Ovary (tissue), 10 donors: ENCODE data around the gene SEC24A. TPM values are rescaled to one million over a fixed set of nuclear protein-coding genes. Genes with fewer than 3 reads are reported as not detected.
"Not testable (repeated sequence)": the region's sequence is repeated elsewhere in the genome, so short reads cannot be mapped to it uniquely, and the experiment has no call there.

Experiments
- DNase-seq, 5 donors: peaks; one replicate each; pipeline ENCODE4 v3.0.0-alpha.2; 2019 to 2020
- H3K27ac ChIP-seq, 2 donors: fragments of 200-600 bp; one replicate each; pipeline versions ENCODE4 v1.5.1 to v1.8.0; 2019 to 2022
- H3K27me3 ChIP-seq: fragments of 200-600 bp; one replicate; pipeline ENCODE4 v1.8.0; 2022
- H3K36me3 ChIP-seq: fragments of 200-600 bp; sonication (generic); one replicate; pipeline ENCODE4 v1.5.1; 2019
- H3K4me1 ChIP-seq: one replicate; pipeline ENCODE4 v1.8.1; 2013; ENCODE audit warnings: mild to moderate bottlenecking, moderate library complexity; ENCODE audit not compliant: insufficient read depth
- H3K4me3 ChIP-seq: fragments of 200-600 bp; sonication (generic); one replicate; pipeline ENCODE4 v1.5.1; 2017
- H3K9me3 ChIP-seq, 2 donors: fragments of 200-600 bp in 1 of 2; sonication (generic) in 1 of 2; one replicate each; pipeline versions ENCODE4 v1.5.1 to v1.8.1; 2013 to 2019; ENCODE audit warnings: mild to moderate bottlenecking in 1 of 2, moderate library complexity in 1 of 2
- CTCF ChIP-seq, 3 donors: fragments of 450-650 bp in 2 of 3; fragments of 200-600 bp in 1 of 3; IDR thresholded peaks; one replicate each; pipeline versions ENCODE4 v1.5.1 to v1.8.0; 2016 to 2022; ENCODE audit warnings: antibody characterized with exemption in 3 of 3, mild to moderate bottlenecking in 1 of 3
- EP300 ChIP-seq: sonication (generic); formaldehyde crosslinking; IDR thresholded peaks from one replicate; pipeline ENCODE4 v1.6.1; 2017; ENCODE audit warnings: antibody characterized with exemption
- POLR2A ChIP-seq: fragments of 450-650 bp; IDR thresholded peaks from one replicate; pipeline ENCODE4 v1.6.1; 2017; ENCODE audit warnings: antibody characterized with exemption, mild to moderate bottlenecking, moderate library complexity
- WGBS, 3 donors: extraction: QIAGEN DNeasy Blood & Tissue Kit in 1 of 3; methylation state at CpG; one replicate each; pipeline versions ENCODE4 v1.1.5 to v1.1.7; 2013 to 2017; 5-methylcytosine and 5-hydroxymethylcytosine counted together
- intact Hi-C, 4 donors: fragments of 100-400 bp; cut with DNase I; formaldehyde crosslinking; loops; one replicate each; pipeline versions ENCODE4 v1.11.0 to v1.15.1; 2022 to 2023
- long read RNA-seq, 3 donors: library from polyadenylated mRNA in 2 of 3; unstranded in 2 of 3; transcript quantifications; one replicate each; pipeline ENCODE4 v2.0.0 and lab custom pipeline, GENCODE V29; 2021 to 2026
- polyA plus RNA-seq, 2 donors: library from polyadenylated mRNA; stranded (reverse); fragments of 200-250 nt in 1 of 2; fragments of 350-450 nt in 1 of 2; fragmentation: Illumina TruSeq in 1 of 2; extraction: RNeasy Lipid Tissue Mini Kit (QIAGEN cat#74804) in 1 of 2; gene quantifications; one replicate each; pipeline ENCODE4 v1.2.3, GENCODE V29; 2013 to 2014
- total RNA-seq, 7 donors: library from RNA; depleted of rRNA in 2 of 7; stranded (reverse); fragments of >200 nt in 2 of 7; fragmentation: NEBNext Ultra II Directional in 3 of 7; extraction: Animal tissue kit (Norgen Biotek cat#: 25700) in 3 of 7; gene quantifications; one replicate each; pipeline versions ENCODE4 v1.1.0 to v1.2.4, GENCODE V29; 2016 to 2023
- donor health status: DM: no; HTN: no; CAD: no; lungs with moderate emphysema.
- donor health status: DM: no; HTN: no; CAD: no.
- donor health status: Bipolar disorder and iron deficiency.
- donor health status: DM: yes; HTN: yes; CAD: no.
- donor health status: DM: no; HTN: no; CAD: no.
- donor health status: DM: yes; HTN: yes; CAD: no.

SEC24A gene
- total RNA-seq, result 10 to 100 TPM; 11.2 to 22.3 (median 17.5) TPM
- 10 to 100 TPM in 1 of 2 donors, 1 to 10 TPM in 1; 5.0 to 11.6 TPM for polyA plus RNA-seq
- long read RNA-seq, donor 1, partial matches to known transcripts, result 0 of 1 reads
- long read RNA-seq, donor 1, other reads (novel, unspliced or antisense), result 1 of 1 reads
- long read RNA-seq, donor 2, full-length matches to known transcripts, result 2 of 2 reads
- long read RNA-seq, donor 2, partial matches to known transcripts, result 0 of 2 reads
- long read RNA-seq, donor 2, other reads (novel, unspliced or antisense), result 0 of 2 reads
- long read RNA-seq, donor 3, full-length matches to known transcripts, result 8 of 18 reads
- long read RNA-seq, donor 3, partial matches to known transcripts, result 5 of 18 reads
- long read RNA-seq, donor 3, other reads (novel, unspliced or antisense), result 5 of 18 reads

- peak; percentile 80 to 89 (median 85) for DNase-seq
- Histone ChIP-seq H3K4me3 (peak within 1 kb of the TSS; percentile 61), H3K27ac (peak within 1 kb of the TSS; percentile 75 to 86), H3K4me1 (peaks cover 3% of the 10 kb centered on the region), H3K9me3 (no peaks in the 10 kb centered on the region), H3K36me3 (no peaks in the 10 kb centered on the region), H3K27me3 (no peaks in the 10 kb centered on the region)
- TF ChIP-seq POLR2A (peak; percentile 63), CTCF (IDR thresholded peaks at IDR 0.05) (no peak), EP300 (peak; percentile 63)
- intact Hi-C loops, result no loop called here
- 0 to 1% (median 0%) methylated on average over 53 to 69 of the region's 69 CpGs for WGBS, 3 donors
These were observed at the start of gene SEC24A for GRCh38 chr5:134648425-134649162. SEC24A (plus strand) TSS chr5:134648785; CDS start chr5:134649077, 292 bp downstream.

GRCh38 chr5:134599820-134600219 is 48.8 kb upstream of the SEC24A start:
- intact Hi-C loops, H3K27me3 ChIP-seq, H3K4me3 ChIP-seq, H3K27ac ChIP-seq, DNase-seq, H3K36me3 ChIP-seq, H3K9me3 ChIP-seq, H3K4me1 ChIP-seq: not testable (repeated sequence)
- 95 to 96% (median 96%) methylated on average over 3 of the region's 3 CpGs for WGBS, 3 donors

- no peaks in the 10 kb centered on the region for H3K27me3 ChIP-seq
- H3K9me3 ChIP-seq, result no peaks in the 10 kb centered on the region
- DNase-seq, result no peak
- no peak overlapping the region for H3K4me3 ChIP-seq
- H3K27ac ChIP-seq, result no peak overlapping the region
- 48 to 71% (median 59%) methylated on average over 3 of the region's 3 CpGs for WGBS, 3 donors
- no peaks in the 10 kb centered on the region for H3K36me3 ChIP-seq
- intact Hi-C loops, result no loop called here
- TF ChIP-seq EP300 (no peak), POLR2A (no peak), CTCF (IDR thresholded peaks at IDR 0.05) (no peak)
- no peaks in the 10 kb centered on the region for H3K4me1 ChIP-seq
These were observed 48.0 kb upstream of the SEC24A start for GRCh38 chr5:134600600-134600999.

GRCh38 chr5:134603059-134603458 is 45.5 kb upstream of the SEC24A start:
- Histone ChIP-seq H3K4me3 (no peak overlapping the region), H3K36me3 (no peaks in the 10 kb centered on the region), H3K9me3 (no peaks in the 10 kb centered on the region), H3K27me3 (no peaks in the 10 kb centered on the region), H3K4me1 (no peaks in the 10 kb centered on the region), H3K27ac (no peak overlapping the region)
- no peak for DNase-seq
- WGBS, 3 donors, result 46 to 57% (median 52%) methylated on average over 1 of the region's 1 CpG
- intact Hi-C loops, result no loop called here
- TF ChIP-seq CTCF (IDR thresholded peaks at IDR 0.05) (no peak), EP300 (no peak), POLR2A (no peak)

GRCh38 chr5:134604908-134605307 is 43.7 kb upstream of the SEC24A start:
- Histone ChIP-seq H3K36me3 (no peaks in the 10 kb centered on the region), H3K27ac (no peak overlapping the region), H3K27me3 (no peaks in the 10 kb centered on the region), H3K4me1 (no peaks in the 10 kb centered on the region), H3K9me3 (no peaks in the 10 kb centered on the region), H3K4me3 (no peak overlapping the region)
- TF ChIP-seq EP300 (no peak), POLR2A (no peak), CTCF (IDR thresholded peaks at IDR 0.05) (no peak)
- intact Hi-C loops, result no loop called here
- WGBS, 3 donors, result 80 to 90% (median 89%) methylated on average over 1 of the region's 1 CpG
- DNase-seq, result no peak
